Measurements from ENCODE around the gene TTC7B.

DNA sequence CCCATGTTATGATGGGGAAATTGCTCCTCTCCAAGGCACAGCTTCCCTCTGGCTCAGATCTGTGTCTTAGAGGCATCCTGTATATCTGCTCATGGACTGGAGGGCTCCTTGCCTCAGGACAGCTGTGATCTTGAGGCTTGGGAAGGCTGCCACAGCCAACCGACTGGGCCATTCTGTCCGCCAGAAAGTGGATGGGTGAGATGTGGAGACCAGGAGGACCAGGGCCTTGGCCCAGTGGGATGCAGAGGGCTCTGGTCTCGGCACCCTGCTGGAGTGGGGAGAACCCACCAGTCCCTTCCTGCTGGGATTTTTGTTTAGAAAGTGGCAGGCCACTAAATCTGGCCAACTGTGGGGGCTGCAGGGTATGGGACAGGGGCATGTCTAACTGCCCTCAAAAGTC, 270.8 kb downstream of the TTC7B start:
- TF ChIP-seq, protein P1, sequence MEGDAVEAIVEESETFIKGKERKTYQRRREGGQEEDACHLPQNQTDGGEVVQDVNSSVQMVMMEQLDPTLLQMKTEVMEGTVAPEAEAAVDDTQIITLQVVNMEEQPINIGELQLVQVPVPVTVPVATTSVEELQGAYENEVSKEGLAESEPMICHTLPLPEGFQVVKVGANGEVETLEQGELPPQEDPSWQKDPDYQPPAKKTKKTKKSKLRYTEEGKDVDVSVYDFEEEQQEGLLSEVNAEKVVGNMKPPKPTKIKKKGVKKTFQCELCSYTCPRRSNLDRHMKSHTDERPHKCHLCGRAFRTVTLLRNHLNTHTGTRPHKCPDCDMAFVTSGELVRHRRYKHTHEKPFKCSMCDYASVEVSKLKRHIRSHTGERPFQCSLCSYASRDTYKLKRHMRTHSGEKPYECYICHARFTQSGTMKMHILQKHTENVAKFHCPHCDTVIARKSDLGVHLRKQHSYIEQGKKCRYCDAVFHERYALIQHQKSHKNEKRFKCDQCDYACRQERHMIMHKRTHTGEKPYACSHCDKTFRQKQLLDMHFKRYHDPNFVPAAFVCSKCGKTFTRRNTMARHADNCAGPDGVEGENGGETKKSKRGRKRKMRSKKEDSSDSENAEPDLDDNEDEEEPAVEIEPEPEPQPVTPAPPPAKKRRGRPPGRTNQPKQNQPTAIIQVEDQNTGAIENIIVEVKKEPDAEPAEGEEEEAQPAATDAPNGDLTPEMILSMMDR (IDR thresholded peaks at IDR 0.05 in 4 of 5, conservative IDR thresholded peaks at IDR 0.05 in 1 of 5), result no peak
- TF ChIP-seq POLR2A (IDR thresholded peaks at IDR 0.05), result no peak

Data from gastrocnemius medialis (tissue), 4 donors.